Thoracic aorta (tissue), 2 donors: ENCODE results near the gene PIWIL1. TPM values are rescaled to one million over a fixed set of nuclear protein-coding genes. Genes with fewer than 3 reads are reported as not detected.

Experiments used
- ATAC-seq: fragments of 150-250 bp; one replicate; pipeline ENCODE4 v1.8.0; 2017; ENCODE audit warnings: low read depth; ENCODE audit not compliant: insufficient number of reproducible peaks, low FRiP score
- DNase-seq: peaks from one replicate; pipeline ENCODE4 v3.0.0-alpha.2; 2020; ENCODE audit warnings: low spot score
- H3K27ac ChIP-seq, 2 donors: fragments of 200-600 bp; sonication (generic); 1 replicate in 1 of 2; 2 replicates in 1 of 2; pipeline ENCODE4 v1.5.1; 2016; ENCODE audit warnings: mild to moderate bottlenecking in 2 of 2, moderate library complexity in 2 of 2
- H3K27me3 ChIP-seq: fragments of 200-600 bp; sonication (generic); replicated peaks from 2 replicates; pipeline ENCODE4 v1.6.0; 2016; ENCODE audit warnings: mild to moderate bottlenecking; ENCODE audit not compliant: insufficient read depth
- H3K36me3 ChIP-seq: fragments of 200-600 bp; sonication (generic); one replicate; pipeline ENCODE4 v1.5.1; 2016
- H3K4me1 ChIP-seq, 2 donors: fragments of 200-600 bp; sonication (generic); 1 replicate in 1 of 2; 2 replicates in 1 of 2; pipeline versions ENCODE4 v1.5.1 to v1.6.0; 2016; ENCODE audit warnings: low read depth in 2 of 2, mild to moderate bottlenecking in 1 of 2; ENCODE audit not compliant: control insufficient read depth in 1 of 2
- H3K4me3 ChIP-seq: fragments of 200-600 bp; sonication (generic); 2 replicates; pipeline ENCODE4 v1.5.1; 2016; ENCODE audit warnings: mild to moderate bottlenecking
- H3K9me3 ChIP-seq: fragments of 200-600 bp; sonication (generic); 2 replicates; pipeline ENCODE4 v1.5.1; 2016
- total RNA-seq, 2 donors: library from RNA; depleted of rRNA; stranded (reverse); fragments of >200 nt; gene quantifications; one replicate each; pipeline versions ENCODE4 v1.1.0 to v1.2.3, GENCODE V29; 2016
- TF ChIP-seq, protein P1 (sequence below): fragments of 200-600 bp; sonication (generic); IDR thresholded peaks from one replicate; pipeline ENCODE4 v1.5.1; 2019; ENCODE audit warnings: antibody characterized with exemption

PIWIL1 gene
- total RNA-seq, 2 donors from 2014 or later: not detected

- Histone ChIP-seq H3K36me3 (no peaks in the 10 kb centered on the region), H3K9me3 (no peaks in the 10 kb centered on the region), H3K27ac (no peak overlapping the region), H3K4me3 (no peak overlapping the region), H3K27me3 (no peaks in the 10 kb centered on the region), H3K4me1 (no peaks in the 10 kb centered on the region)
- ATAC-seq: no peak
- TF ChIP-seq, protein P1, sequence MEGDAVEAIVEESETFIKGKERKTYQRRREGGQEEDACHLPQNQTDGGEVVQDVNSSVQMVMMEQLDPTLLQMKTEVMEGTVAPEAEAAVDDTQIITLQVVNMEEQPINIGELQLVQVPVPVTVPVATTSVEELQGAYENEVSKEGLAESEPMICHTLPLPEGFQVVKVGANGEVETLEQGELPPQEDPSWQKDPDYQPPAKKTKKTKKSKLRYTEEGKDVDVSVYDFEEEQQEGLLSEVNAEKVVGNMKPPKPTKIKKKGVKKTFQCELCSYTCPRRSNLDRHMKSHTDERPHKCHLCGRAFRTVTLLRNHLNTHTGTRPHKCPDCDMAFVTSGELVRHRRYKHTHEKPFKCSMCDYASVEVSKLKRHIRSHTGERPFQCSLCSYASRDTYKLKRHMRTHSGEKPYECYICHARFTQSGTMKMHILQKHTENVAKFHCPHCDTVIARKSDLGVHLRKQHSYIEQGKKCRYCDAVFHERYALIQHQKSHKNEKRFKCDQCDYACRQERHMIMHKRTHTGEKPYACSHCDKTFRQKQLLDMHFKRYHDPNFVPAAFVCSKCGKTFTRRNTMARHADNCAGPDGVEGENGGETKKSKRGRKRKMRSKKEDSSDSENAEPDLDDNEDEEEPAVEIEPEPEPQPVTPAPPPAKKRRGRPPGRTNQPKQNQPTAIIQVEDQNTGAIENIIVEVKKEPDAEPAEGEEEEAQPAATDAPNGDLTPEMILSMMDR: no peak
- no peak for DNase-seq
These were observed 74.7 kb downstream of the PIWIL1 start for GRCh38 chr12:130412384-130412783.

DNA sequence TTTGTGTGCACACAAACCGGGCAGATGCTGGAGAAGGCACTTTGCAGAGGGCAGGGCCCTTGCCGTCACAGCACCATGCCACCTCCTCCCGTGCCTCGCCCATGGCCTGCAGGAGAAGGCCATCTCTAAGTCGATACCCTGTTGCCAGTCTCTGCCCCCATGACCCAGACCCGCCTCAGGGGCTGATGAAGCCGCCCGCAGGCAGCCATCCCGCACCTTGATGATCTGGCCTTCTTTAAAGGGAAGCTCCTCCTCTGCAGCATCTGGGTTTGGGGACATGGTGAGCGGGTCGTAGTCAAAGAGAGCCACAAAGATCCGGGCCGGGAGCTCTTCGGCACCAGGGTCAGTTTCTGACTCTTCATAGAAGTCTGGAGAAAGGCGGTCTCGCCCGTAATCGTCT, 76.2 kb downstream of the PIWIL1 start:
- DNase-seq: no peak
- Histone ChIP-seq H3K4me1 (no peaks in the 10 kb centered on the region), H3K27me3 (no peaks in the 10 kb centered on the region), H3K36me3 (no peaks in the 10 kb centered on the region), H3K9me3 (no peaks in the 10 kb centered on the region), H3K4me3 (no peak overlapping the region), H3K27ac (no peak overlapping the region)
- TF ChIP-seq, protein P1: no peak
- no peak for ATAC-seq

DNA sequence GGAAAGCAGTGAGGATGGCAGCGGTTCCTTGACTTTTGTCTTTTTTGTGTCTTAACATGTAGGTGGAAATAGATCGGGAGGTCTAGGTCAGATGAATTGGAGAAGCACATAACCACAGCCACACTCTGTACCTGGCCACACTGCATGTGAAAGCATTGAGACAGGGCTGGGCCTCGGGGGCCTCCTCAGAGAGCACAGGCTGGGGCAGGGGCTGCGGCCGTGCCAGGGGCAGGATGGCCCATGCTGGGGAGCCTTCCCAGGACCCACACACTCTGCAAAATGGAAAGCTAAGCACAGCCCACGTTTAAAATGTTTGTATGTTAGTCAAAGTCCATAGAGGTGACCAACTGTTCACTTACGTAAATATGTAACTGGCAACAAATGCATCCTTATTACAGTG, 76.7 kb downstream of the PIWIL1 start:
- Histone ChIP-seq H3K9me3 (no peaks in the 10 kb centered on the region), H3K36me3 (no peaks in the 10 kb centered on the region), H3K4me3 (no peak overlapping the region), H3K4me1 (no peaks in the 10 kb centered on the region), H3K27ac (no peak overlapping the region), H3K27me3 (no peaks in the 10 kb centered on the region)
- ATAC-seq: no peak
- no peak for DNase-seq
- TF ChIP-seq, protein P1: no peak

DNA sequence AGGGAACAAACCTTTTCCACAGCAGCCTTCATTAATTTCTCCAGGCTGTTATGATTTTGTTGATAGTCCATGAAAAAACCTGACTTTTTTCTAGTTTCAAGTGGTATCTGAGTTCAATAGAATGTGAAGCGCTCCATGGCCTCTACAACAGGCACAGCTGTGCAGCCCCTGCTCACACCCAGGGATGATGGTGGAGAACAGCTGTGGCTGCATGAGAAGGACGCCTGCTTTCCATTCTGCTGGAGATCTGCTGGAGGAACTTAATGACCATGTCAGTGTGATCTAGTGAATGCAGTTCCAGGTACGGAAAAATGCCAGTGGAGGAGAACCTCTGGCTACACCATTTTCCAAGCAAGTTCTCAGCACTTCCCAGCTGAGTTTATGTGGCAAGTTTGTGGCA, 80.6 kb downstream of the PIWIL1 start:
- ATAC-seq (no peak), DNase-seq (no peak)
- Histone ChIP-seq H3K36me3 (no peaks in the 10 kb centered on the region), H3K4me3 (no peak overlapping the region), H3K9me3 (no peaks in the 10 kb centered on the region), H3K27ac (no peak overlapping the region), H3K27me3 (no peaks in the 10 kb centered on the region), H3K4me1 (no peaks in the 10 kb centered on the region)
- TF ChIP-seq, protein P1: no peak

DNA sequence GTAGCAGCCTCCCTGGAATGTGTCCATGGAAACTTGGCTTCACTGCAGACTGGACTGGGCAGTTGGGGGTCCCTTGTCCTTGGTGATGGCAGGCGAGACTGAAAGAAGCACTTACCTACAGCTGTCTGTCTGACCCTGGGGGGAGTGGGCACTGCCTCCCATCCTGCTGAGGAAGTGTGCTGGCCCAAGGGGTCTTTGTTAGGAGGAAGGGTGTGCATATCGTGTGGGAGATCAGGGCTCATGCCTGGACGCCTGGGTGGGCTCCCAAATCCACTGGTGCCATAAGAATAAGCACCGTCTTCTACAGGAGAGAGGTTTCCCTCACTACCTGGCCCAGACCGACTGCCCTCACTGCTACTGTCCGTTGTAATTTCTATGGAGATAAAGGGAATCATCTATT, 81.4 kb downstream of the PIWIL1 start:
- DNase-seq (no peak), ATAC-seq (no peak)
- Histone ChIP-seq H3K9me3 (no peaks in the 10 kb centered on the region), H3K4me1 (no peaks in the 10 kb centered on the region), H3K27ac (no peak overlapping the region), H3K36me3 (no peaks in the 10 kb centered on the region), H3K27me3 (no peaks in the 10 kb centered on the region), H3K4me3 (no peak overlapping the region)
- TF ChIP-seq, protein P1: no peak
